Neuron (in vitro differentiated cells): ENCODE measurements around the gene LRRC61.

Experiments used
- H2AFZ ChIP-seq: one replicate; pipeline ENCODE4 v1.6.1; 2013; ENCODE audit warnings: low read depth, mild to moderate bottlenecking, inconsistent platforms, low read length, moderate library complexity
- H3K27me3 ChIP-seq: one replicate; pipeline ENCODE4 v1.6.1; 2013; ENCODE audit warnings: low read length; ENCODE audit not compliant: insufficient read depth
- H3K36me3 ChIP-seq: one replicate; pipeline ENCODE4 v1.6.1; 2013; ENCODE audit warnings: low read length; ENCODE audit not compliant: insufficient read depth
- H3K4me1 ChIP-seq: one replicate; pipeline ENCODE4 v1.6.1; 2013; ENCODE audit warnings: low read length; ENCODE audit not compliant: insufficient read depth
- H3K4me3 ChIP-seq: 2 replicates; pipeline ENCODE4 v1.5.1; 2013; ENCODE audit warnings: mild to moderate bottlenecking, low read length, moderate library complexity
- H3K9me3 ChIP-seq: one replicate; pipeline ENCODE4 v1.6.1; 2013; ENCODE audit warnings: low read length

The LRRC61 gene

DNA sequence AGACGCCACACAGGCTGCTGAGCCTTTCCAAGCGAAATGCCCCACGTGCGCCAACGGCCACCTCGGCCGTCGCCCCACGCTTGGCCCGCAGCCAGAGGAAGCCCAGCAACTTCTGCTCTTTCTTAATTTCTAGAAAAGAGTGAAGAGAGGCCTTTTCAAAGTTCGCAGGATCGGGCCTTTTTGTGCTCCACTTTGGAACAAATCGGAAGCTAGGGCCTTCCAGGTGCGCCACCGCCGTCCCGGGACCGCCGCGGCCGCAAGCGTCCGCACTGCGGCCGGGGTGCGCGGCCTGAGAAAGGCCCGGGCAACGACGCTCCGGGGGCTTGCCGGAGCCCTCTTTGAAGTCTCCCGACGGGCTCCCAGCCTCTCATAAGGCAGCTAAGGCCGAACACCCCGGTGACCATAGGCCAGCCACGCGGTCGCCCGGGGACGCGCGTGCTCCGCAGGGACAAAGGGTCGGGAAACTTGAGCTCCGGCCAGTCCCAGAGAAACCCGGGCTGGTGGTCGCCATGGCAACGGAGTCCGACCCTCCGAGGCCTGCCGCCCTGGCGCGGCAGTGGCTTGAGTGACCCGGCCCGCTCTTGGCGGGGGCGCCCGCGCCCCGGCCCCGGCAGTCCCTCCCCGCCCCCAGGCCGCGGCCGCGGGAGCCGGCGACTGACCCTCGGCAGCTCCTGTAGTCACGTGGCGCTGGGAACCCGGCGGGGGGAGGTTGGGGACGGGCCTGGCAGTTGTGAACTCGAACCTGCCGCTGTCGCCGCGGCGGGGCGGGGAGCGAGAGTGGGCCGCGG, 45.1 kb downstream of the LRRC61 start, which contains the start of gene REPIN1:
Gene REPIN1 (plus strand): TSS at position 727 of the 788 bp plus-strand sequence. CDS start 890 bp downstream, outside the sequence.
- peaks cover 23% of the 10 kb centered on the region for H3K4me1 ChIP-seq
- no peaks in the 10 kb centered on the region for H3K27me3 ChIP-seq
- peak within 1 kb of the TSS; percentile 91 for H3K4me3 ChIP-seq
- peaks cover 24% of the 10 kb centered on the region for H3K36me3 ChIP-seq
- H3K9me3 ChIP-seq, result no peaks in the 10 kb centered on the region
- H2AFZ ChIP-seq, result peak within 1 kb of the TSS; percentile 80

DNA sequence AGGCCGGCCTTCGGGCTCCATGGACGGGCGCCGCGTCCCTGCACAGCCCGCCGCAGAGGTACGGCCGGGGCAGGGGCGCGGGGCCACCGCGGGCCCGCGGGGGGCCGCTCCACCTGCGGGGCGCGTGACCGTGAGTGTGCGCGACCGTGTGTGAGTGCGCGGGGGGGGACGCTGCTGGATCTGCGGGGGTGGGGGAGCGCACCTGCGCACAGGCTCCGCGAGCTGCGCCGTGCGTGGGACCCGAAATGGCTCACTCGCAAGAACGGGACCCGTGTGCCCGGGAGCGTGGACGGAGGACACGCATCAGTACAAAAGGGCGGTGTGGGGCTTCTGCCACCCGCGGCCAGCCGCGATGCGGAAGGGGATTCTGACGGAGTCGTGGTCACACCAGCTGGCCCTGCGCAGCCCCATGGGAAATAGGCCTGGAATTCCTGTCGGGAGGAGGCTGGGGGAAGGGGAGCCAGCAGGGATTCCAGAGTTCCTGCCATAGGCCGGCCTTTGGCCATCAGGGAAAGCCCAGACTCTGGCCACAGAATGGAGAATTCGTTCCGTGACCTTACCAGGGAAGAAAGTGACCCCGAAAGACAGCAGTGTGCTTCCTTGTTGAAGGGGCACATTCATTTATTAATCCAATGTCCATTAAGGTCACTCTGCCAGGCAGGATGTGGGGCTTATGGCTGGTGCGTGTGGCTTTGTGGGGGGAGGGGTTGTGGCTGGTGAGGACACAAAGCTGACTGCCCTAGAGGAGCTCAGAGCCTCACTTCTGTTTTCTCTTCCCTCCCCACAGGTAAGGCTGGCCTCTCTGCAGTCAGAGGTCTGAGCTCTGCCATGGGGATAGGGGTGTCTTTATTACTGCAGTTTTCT, 46.0 kb downstream of the LRRC61 start:
- Histone ChIP-seq H3K36me3 (peaks cover 32% of the 10 kb centered on the region), H3K9me3 (no peaks in the 10 kb centered on the region), H3K4me3 (peak overlapping the region; percentile 91), H3K27me3 (no peaks in the 10 kb centered on the region), H3K4me1 (peaks cover 23% of the 10 kb centered on the region), H2AFZ (peak overlapping the region; percentile 80)

DNA sequence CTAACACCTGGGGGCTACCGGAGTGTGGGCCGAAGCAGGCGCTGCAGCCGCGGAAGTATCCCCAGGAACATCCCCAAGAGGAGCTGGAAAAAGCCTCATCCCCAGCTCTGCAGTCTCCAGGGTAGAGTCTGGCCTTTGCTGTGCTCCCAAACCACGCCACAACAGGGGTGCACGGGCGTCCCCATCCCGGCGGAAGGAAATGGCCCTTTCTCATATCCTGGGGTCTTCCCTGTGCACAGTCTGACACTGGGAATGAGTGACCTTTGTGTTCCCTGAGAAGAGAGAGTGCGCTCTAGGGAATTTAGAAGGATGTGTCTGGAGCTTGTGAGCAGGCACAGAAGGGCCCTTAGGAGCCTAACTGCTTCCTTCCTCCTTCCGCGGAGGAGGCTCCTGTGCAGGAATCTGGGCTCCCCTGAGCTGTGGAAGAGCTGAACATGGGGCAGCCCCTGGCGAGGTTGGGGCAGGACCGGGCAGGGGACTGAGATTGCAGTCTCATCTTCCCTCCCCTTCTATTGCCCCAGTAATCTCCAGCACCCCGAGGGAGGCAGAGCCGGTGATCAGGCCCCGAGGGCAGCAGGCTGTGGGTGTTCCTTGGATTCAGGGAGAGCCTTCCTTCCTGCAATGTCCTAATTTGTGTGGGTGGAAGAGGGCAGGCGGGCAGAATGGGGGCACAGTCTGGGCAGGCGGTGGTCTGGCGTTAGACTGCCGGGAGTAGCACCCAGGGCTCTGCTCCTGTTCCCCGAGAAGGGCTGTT, 46.8 kb downstream of the LRRC61 start:
- Histone ChIP-seq H3K9me3 (no peaks in the 10 kb centered on the region), H3K36me3 (peaks cover 39% of the 10 kb centered on the region), H3K4me3 (peak overlapping the region; percentile 91), H2AFZ (no peak overlapping the region), H3K27me3 (no peaks in the 10 kb centered on the region), H3K4me1 (peaks cover 23% of the 10 kb centered on the region)

DNA sequence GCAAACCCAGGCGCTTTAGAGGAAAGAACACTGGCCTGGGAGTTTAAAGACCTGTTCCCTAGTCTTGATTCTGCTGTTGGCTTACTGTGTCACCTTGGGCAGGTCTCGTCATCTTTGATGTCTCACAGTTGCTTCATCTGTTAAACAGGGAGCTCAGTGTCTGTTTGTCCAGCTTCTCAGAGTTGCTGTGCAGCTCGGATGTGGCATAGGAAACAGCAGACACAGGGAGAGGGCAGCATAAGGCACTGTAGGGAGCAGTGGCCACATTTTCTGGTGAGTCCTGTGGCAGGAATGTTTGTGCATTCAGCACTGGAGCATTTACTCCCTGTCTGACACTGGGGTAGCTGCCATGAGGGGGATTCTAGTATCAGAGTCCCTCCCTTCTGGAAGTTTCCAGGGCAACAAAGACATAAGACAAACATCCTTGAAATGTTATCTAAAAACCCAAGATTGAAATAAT, 47.5 kb downstream of the LRRC61 start:
- Histone ChIP-seq H3K4me3 (peak overlapping the region; percentile 91), H3K4me1 (peaks cover 23% of the 10 kb centered on the region), H3K9me3 (no peaks in the 10 kb centered on the region), H3K27me3 (no peaks in the 10 kb centered on the region), H2AFZ (no peak overlapping the region), H3K36me3 (peaks cover 41% of the 10 kb centered on the region)

DNA sequence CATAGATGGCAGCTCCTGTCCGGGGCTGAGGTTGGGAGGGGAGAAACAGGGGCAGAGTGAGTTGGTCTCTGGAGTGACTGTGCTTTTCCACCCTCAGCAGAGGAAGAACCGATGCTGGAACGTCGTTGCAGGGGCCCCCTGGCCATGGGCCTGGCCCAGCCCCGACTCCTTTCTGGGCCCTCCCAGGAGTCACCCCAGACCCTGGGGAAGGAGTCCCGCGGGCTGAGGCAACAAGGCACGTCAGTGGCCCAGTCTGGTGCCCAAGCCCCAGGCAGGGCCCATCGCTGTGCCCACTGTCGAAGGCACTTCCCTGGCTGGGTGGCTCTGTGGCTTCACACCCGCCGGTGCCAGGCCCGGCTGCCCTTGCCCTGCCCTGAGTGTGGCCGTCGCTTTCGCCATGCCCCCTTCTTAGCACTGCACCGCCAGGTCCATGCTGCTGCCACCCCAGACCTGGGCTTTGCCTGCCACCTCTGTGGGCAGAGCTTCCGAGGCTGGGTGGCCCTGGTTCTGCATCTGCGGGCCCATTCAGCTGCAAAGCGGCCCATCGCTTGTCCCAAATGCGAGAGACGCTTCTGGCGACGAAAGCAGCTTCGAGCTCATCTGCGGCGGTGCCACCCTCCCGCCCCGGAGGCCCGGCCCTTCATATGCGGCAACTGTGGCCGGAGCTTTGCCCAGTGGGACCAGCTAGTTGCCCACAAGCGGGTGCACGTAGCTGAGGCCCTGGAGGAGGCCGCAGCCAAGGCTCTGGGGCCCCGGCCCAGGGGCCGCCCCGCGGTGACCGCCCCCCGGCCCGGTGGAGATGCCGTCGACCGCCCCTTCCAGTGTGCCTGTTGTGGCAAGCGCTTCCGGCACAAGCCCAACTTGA, 48.2 kb downstream of the LRRC61 start:
- Histone ChIP-seq H3K4me1 (peaks cover 23% of the 10 kb centered on the region), H3K9me3 (no peaks in the 10 kb centered on the region), H3K27me3 (no peaks in the 10 kb centered on the region), H3K36me3 (peaks cover 41% of the 10 kb centered on the region), H3K4me3 (no peak overlapping the region), H2AFZ (no peak overlapping the region)

DNA sequence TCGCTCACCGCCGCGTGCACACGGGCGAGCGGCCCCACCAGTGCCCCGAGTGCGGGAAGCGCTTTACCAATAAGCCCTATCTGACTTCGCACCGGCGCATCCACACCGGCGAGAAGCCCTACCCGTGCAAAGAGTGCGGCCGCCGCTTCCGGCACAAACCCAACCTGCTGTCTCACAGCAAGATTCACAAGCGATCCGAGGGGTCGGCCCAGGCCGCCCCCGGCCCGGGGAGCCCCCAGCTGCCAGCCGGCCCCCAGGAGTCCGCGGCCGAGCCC, 48.8 kb downstream of the LRRC61 start:
- H3K9me3 ChIP-seq, result no peaks in the 10 kb centered on the region
- H3K27me3 ChIP-seq, result no peaks in the 10 kb centered on the region
- no peak overlapping the region for H2AFZ ChIP-seq
- H3K36me3 ChIP-seq, result peaks cover 41% of the 10 kb centered on the region
- peaks cover 23% of the 10 kb centered on the region for H3K4me1 ChIP-seq
- H3K4me3 ChIP-seq, result no peak overlapping the region

DNA sequence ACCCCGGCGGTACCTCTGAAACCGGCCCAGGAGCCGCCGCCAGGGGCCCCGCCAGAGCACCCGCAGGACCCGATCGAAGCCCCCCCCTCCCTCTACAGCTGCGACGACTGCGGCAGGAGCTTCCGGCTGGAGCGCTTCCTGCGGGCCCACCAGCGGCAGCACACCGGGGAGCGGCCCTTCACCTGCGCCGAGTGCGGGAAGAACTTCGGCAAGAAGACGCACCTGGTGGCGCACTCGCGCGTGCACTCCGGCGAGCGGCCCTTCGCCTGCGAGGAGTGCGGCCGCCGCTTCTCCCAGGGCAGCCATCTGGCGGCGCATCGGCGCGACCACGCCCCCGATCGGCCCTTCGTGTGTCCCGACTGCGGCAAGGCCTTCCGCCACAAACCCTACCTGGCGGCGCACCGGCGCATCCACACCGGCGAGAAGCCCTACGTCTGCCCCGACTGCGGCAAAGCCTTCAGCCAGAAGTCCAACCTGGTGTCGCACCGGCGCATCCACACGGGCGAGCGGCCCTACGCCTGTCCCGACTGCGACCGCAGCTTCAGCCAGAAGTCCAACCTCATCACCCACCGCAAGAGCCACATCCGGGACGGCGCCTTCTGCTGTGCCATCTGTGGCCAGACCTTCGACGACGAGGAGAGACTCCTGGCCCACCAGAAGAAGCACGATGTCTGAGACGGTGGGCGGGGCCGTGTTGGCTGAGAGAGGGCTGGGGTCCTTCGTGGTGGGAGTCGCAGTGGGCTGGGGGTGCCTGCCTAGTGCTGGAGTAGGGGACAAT, 49.3 kb downstream of the LRRC61 start:
- H3K27me3 ChIP-seq, result no peaks in the 10 kb centered on the region
- no peak overlapping the region for H2AFZ ChIP-seq
- no peak overlapping the region for H3K4me3 ChIP-seq
- H3K36me3 ChIP-seq, result peaks cover 41% of the 10 kb centered on the region
- H3K9me3 ChIP-seq, result no peaks in the 10 kb centered on the region
- peaks cover 25% of the 10 kb centered on the region for H3K4me1 ChIP-seq

DNA sequence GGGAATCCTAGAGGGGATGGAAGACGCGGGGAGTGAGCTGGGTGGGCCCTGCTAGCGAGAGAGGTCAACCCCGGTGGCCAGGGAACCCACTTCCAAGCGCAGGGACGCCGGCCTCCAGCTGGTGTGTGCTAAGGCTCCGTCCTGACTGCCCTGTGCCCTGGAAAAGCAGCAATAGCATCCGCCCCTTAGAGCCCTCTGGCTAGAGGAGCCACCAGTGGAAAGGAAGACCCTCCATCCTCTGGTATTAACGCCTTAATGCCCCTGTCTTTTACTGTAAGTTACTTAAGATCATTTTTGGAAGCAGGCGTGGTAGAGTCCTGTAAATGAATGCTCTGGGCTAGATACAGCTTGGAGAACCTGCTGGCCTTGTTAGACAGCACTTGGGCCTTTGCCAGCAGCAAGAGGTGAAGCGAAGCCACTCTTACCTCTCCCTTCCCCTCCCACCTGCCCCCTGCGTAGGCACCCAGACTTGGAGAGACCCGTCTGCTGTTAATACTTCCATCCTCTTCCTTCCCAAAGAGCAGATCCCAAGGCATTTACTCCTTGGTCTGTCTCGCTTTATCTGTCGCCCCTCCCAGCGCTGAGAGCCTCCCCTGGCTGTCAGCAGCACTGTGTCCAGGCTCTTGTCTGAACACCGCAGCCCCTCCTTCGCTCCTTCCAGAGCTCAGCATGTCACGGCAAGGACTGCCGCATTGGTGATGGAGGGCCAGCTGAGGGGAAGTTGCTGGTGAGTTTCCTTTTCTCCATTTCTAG, 50.1 kb downstream of the LRRC61 start:
- no peaks in the 10 kb centered on the region for H3K27me3 ChIP-seq
- no peak overlapping the region for H2AFZ ChIP-seq
- peaks cover 41% of the 10 kb centered on the region for H3K36me3 ChIP-seq
- peaks cover 25% of the 10 kb centered on the region for H3K4me1 ChIP-seq
- no peak overlapping the region for H3K4me3 ChIP-seq
- no peaks in the 10 kb centered on the region for H3K9me3 ChIP-seq

DNA sequence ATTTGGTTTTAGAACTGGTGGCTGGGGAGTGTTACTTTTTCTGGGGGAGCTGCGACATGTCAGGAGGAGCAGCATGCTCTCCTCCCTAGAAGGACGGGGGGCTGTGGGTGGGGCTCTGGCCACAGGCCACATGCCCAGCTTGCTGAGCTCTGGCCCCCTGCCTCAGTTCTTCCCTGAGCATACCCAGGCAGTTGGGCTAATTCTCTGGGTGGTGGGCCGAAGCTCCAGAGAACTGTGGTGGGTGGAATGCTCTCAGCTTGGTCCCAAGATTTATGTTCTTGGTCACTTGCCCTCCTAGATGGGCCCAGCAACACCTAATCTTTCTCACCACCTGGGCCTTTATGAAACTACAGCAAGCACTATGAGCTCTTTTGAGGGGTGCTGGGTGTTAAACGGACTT, 50.9 kb downstream of the LRRC61 start:
- no peaks in the 10 kb centered on the region for H3K9me3 ChIP-seq
- H3K4me1 ChIP-seq, result peaks cover 31% of the 10 kb centered on the region
- no peak overlapping the region for H2AFZ ChIP-seq
- peaks cover 41% of the 10 kb centered on the region for H3K36me3 ChIP-seq
- H3K27me3 ChIP-seq, result no peaks in the 10 kb centered on the region
- no peak overlapping the region for H3K4me3 ChIP-seq

DNA sequence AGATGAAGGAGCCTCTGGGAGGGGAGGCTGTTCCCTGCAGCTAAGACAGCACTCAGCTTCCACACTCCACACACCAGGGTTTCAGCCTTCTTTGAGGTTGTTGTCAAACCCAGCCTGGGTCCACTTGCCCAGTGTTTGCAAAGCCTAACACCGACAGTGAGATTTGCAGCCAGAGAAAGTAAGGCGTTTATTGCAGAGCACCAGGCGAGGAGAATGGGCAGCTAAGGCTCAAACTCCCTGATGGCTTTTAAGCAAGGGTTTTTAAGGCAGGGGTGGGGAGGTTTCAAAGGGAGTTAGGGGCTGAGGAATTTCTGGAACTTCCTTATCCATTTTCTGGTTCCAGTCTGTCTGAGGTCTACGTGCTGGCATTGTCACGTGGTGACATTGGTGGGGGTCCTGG, 51.3 kb downstream of the LRRC61 start:
- Histone ChIP-seq H3K27me3 (no peaks in the 10 kb centered on the region), H3K4me1 (peaks cover 31% of the 10 kb centered on the region), H3K4me3 (no peak overlapping the region), H2AFZ (no peak overlapping the region), H3K9me3 (no peaks in the 10 kb centered on the region), H3K36me3 (peaks cover 41% of the 10 kb centered on the region)
